Stimulated activated CD4-positive, alpha-beta T cell treated with anti-CD3 and anti-CD28 coated beads, Interleukin-2, amount 100 ng/mL, for 48 hours (primary cell): ENCODE data around the gene GLP2R.

ENCODE experiments used
- DNase-seq, 2 donors: peaks; one replicate each; pipeline ENCODE4 v3.0.0-alpha.2; 2020

Gene GLP2R

DNA sequence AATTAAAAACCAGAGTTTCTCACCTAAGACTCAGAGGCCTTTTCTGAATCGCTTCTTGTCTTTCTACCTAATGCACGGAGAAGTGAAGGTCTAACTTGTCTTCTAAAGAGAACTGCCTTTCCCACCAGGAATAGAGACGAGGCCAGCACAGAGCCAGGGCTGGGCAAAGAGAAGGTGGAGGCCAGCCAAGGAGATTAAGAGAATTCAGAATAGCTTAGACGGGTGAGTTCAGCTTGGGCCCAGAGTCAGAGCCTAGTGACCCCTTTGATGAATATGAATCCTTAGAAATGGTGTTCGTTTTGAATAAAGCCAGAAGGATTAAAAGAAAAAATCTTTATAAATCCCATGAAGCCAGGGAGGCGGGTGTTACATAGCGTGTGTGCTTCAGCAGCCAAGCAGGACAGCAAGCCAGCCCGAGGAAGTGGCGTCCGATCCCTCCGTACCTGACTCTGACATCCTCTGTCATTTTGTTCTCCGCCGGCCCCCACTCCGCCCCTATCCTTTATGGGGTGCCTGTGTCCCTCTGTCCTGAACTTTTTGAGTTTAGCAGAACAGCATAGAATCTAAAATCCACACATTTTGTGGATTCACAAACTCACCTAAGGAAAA lies 11.3 kb upstream of the GLP2R start:
- DNase-seq, result no peak

DNA sequence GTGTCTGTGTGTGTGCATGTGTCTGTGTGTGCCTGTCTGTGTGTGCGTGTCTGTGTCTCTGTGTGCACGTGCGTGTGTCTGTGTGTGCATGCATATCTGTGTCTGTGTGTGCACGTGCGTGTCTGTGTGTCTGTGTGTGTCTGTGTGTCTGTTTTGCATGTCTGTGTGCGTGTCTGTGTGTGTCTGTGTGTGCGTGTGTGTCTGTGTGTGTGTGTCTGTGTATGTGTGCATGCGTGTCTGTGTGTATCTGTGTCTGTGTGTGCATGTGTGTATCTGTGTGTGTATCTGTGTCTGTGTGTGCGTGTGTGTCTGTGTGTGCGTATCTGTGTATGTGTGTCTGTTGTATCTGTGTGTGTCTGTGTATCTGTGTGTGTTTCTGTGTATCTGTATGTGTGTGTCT lies 9.3 kb upstream of the GLP2R start:
- DNase-seq, result no peak

DNA sequence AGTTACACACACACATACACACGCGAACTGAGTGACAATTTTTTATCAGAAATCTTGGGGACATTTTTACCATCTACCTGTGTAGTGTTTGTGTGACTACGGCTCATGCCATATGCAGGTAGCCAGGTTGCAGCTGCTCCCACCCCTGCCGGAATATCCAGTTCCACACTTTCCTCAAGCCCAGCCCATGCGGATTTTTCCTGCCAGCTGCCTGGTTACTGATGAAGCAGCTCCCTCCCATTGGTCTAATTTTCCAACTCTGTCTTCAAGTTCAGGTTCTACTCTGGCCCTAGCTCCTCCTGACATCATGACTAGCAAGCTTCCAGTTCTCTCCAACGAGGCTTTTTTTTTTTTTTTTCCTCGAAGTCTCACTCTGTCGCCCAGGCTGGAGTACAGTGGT lies 8.6 kb upstream of the GLP2R start:
- no peak for DNase-seq

- no peak for DNase-seq
Measured at GRCh38 chr17:9818760-9819159, 7.0 kb upstream of the GLP2R start.

GRCh38 chr17:9820448-9820847 lies 5.3 kb upstream of the GLP2R start:
- DNase-seq, result no peak

- DNase-seq, result no peak
Measured at GRCh38 chr17:9821921-9822320, 3.8 kb upstream of the GLP2R start, which contains the start of gene GSG1L2. Gene GSG1L2, minus strand, starts transcription at chr17:9822079. Its CDS starts 8 bp downstream, at chr17:9822071.

DNA sequence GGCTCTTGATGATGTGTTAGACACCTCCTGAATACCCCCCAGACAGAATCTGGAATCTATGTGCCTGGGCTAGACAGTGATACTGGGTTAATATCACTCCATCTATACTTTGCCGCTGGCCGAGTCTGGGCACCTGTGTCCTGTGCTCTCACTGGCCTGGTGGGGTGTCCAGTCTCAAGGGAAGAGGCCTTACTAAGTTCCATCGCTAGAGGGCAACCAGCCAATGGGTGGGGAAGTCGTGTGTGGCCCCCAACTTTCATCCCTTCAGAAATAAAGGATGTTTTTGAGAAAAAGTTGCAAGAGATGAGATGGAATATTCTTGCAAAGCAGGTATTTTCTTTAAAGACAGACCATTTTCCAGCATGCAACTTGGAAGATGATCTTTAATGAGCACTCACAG lies 1.6 kb upstream of the GLP2R start:
- no peak for DNase-seq

DNA sequence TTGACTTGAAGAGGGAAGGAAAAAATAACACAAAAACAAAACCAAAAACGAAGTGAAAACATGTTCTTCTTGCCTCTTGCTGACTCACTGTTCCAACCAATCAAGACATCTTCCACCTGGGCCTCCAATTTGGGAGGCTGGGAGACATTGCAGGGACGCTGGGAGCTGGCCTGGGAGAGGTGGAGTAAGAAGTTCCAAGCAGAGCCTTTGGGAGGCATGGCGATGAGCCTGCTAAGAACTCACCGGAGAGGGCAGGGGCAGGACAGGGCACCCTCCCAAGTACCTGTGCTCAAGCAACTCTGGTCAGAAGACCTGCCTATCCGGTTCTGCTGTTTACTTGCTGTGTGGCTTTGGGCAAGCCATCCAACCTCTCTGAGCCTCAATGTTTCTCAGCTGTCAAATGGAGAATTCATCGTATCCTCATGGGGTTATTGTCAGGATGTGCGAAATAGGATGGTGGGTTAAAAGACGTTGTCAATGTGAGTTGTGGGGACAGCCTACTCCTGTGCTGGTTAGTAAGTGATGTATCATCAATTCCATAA lies 856 bp upstream of the GLP2R start:
- DNase-seq, result no peak

- no peak for DNase-seq
Measured at GRCh38 chr17:9828296-9829295, 2.9 kb downstream of the GLP2R start.

- DNase-seq, result no peak
Measured at GRCh38 chr17:9829343-9829742, 3.6 kb downstream of the GLP2R start.

GRCh38 chr17:9830711-9831110 lies 5.0 kb downstream of the GLP2R start:
- no peak for DNase-seq

- no peak for DNase-seq
Measured at GRCh38 chr17:9833922-9834321, 8.2 kb downstream of the GLP2R start.

GRCh38 chr17:9837551-9838471 lies 12.1 kb downstream of the GLP2R start:
- no peak for DNase-seq

DNA sequence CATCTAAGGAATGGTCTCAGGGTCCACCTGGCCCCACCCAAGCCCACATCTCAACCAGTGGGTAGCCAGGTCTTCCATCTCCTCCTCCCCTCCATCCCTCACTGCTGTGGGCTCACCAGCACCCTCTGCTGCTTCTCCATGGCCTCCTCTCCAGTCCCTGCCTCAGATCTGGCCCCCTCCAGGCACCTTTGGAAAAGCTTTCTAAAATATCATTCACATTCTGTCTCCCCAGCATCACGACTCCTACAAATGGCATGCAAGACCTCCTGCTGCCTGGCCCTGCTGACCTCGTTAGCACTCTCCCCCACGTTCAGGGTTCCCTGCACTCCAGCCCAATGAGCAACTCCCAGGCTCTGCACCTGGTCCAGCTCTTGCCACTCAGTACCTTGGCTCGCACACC lies 13.7 kb downstream of the GLP2R start:
- no peak for DNase-seq

DNA sequence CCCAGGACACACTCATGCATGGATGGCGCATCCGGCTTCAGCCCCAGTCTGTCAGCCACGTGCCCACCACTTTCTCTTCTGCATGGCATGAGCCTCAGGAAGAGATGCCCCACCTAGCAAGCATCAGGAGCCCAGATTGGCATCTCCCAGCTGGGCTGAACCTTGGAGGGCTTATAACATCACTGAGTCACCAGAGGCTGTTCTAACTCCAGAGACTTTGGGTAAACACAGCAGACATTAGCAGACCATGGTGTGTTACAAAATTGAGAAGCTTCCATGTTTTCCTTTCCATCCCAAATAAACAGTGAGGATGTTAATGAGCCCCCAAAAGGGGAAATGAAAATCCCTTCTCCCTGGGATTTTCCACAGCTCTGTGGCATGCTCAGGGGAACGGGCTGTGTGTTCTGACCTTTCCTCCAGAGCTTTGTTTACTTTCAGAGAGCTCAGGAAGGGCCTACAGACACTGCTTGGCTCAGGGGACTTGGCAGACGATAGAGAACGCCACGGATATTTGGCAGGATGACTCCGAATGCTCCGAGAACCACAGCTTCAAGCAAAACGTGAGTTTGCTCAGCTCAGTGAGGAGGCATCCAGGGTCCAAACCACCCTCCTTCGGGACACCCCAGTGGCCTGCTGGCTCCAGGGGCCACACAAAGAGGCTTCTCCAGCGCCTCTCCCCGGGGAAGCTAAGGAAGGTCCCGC lies 16.5 kb downstream of the GLP2R start:
- no peak for DNase-seq

DNA sequence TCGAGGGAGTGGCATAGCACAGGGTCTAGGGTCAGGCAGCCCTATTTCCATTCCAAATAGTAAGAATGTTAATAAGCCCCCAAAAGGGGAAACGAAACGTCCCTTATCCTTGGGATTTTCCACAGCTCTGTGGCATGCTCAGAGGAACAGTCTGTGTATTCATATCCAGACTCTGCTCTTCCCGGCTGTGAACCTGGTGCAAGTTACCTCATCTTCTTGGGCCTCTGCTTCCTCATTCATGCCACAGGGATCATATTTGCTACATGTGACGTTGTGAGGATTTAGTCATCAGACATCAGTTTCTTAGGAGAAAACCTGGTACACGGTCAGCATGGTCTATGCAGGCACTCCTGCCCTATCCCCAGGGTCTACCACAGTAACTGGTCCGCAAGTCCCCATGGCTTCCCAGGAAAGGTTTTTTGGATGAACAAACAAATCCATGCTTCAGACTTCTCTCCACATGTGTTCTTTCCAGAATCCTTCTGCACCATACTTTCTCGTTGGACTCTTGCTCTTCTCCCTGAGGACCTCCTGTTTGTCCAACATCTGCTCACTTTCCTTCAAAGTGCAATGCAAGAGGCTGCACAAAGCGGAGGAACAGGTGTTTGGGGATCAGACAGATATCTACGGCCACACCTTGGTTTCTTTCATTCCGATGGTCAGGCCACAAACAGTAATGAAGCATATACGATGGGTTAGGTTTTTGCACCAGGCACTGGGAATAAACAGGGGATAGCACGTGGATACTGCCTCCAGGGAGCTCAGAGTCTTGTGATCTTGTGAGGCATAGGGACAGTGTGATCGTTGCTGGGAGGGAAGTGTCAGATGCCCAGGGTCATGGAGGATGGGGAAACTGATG lies 17.7 kb downstream of the GLP2R start:
- no peak for DNase-seq

DNA sequence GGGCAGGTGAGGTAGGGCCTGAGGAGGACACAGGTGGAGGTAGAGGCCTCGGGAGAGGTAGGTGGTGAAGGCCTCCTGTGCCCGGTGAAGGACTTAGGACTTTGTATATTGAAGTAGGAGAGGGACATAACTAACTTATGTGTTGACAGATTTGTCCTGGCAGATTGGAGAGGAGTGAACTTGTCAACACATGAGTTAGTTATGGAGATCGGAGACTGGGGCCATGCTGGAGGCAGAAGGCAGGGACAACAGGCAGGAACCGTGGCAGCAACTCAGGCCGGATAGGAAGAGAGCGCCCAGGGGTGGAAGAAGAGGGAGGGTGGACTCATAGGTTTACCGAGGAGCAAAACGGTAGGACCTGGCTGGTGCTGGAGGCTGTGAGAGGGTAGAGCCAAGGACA lies 18.4 kb downstream of the GLP2R start:
- DNase-seq, result no peak

GRCh38 chr17:9845306-9845705 lies 19.6 kb downstream of the GLP2R start:
- no peak for DNase-seq

DNA sequence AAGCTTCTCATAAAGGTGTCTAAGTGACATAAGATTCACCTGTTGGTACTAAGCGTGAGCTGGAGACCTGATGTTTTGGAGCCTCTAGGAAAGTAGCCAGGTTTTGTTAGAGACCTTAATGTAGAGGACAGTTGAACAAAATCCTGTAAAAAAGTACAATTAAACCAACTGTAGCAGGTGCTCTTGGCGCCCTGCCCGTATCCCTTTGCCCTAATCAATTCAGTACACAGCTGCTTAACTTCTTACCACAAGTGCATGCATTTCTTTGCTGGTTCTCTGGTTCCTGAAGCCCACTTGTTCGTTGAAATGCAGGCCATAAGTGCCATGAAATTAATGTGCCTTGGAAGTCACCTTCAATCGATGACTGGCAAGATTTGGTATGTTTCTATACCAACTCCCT lies 24.4 kb downstream of the GLP2R start:
- DNase-seq, result no peak

DNA sequence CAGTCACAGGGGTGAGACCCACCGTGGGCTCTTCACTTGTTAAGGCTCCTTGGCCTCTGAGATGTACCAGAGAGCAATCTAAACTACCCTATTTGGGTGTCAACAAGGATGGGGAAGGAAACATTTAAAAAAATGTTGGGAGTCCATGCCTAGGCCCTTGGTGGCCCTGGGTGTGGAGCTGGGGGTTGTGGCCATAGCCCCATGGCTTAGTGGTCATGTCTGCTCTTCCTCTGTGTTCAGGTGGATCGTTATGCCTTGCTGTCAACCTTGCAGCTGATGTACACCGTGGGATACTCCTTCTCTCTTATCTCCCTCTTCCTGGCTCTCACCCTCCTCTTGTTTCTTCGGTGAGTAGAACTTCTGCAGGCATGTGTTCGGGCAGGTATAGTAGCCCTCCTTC lies 28.5 kb downstream of the GLP2R start:
- DNase-seq, result no peak

DNA sequence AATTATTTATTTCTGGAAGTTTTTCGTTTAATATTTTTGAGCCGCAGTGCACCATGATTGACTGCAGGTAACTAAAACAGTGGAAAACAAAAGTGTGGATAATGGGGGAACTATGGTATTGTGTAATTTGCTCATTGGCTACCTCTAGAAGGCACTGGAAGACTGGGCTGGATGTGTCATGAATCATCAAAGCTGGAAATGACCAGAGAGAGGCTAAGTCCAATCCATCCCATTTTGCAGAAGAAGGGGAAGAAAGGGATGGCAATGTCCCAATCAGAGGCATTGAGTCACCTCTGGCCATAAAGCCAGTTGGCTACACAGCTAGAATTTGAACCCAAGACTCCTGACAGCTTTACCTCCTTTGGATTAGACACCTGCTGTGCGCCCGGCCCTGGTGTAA lies 29.3 kb downstream of the GLP2R start:
- DNase-seq, result no peak
